ENCODE results near the gene IGLL5. TPM values are rescaled to one million over a fixed set of nuclear protein-coding genes. Genes with fewer than 3 reads are reported as not detected.

Gene IGLL5
- total and polyA plus RNA-seq, 12 donors = 0.43 to 24.7 (median 1.8) TPM; not detected in 6

GRCh38 chr22:22915670-22916035 is 28.0 kb downstream of the IGLL5 start:
- 81 to 94% (median 90%) methylated on average over 5 to 6 of the region's 6 CpGs for WGBS, 4 donors

GRCh38 chr22:22916215-22916951 is 28.8 kb downstream of the IGLL5 start:
- intact Hi-C loops (cut with DNase I) = no loop called here
- Histone ChIP-seq H3K27me3 (no peaks in the 10 kb centered on the region), H3K27ac (no peak overlapping the region), H3K36me3 (replicated peaks in 1 of 2) (no peaks in the 10 kb centered on the region), H3K4me1 (replicated peaks in 1 of 2) (no peaks in the 10 kb centered on the region), H3K9me3 (replicated peaks in 1 of 3) (no peaks in the 10 kb centered on the region), H3K4me3 (no peak overlapping the region)
- 83 to 88% (median 84%) methylated on average over 10 of the region's 10 CpGs for WGBS, 4 donors
- DNase-seq = no peak
- TF ChIP-seq CTCF (IDR thresholded peaks at IDR 0.05) = no peak

More at GRCh38 chr22:22915670-22916035, 28.0 kb downstream of the IGLL5 start:
- Histone ChIP-seq H3K4me1 (replicated peaks in 1 of 2) (no peaks in the 10 kb centered on the region), H3K27me3 (no peaks in the 10 kb centered on the region), H3K36me3 (replicated peaks in 1 of 2) (no peaks in the 10 kb centered on the region), H3K27ac (no peak overlapping the region), H3K9me3 (replicated peaks in 1 of 3) (no peaks in the 10 kb centered on the region), H3K4me3 (no peak overlapping the region)
- TF ChIP-seq POLR2A (IDR thresholded peaks at IDR 0.05) (no peak), CTCF (IDR thresholded peaks at IDR 0.05) (no peak)
- intact Hi-C loops (cut with DNase I) = no loop called here
- DNase-seq = no peak

GRCh38 chr22:22916952-22917290 is 29.3 kb downstream of the IGLL5 start:
- no peaks in the 10 kb centered on the region for H3K36me3 ChIP-seq (replicated peaks in 1 of 2)
- intact Hi-C loops (cut with DNase I) = no loop called here
- H3K27me3 ChIP-seq = no peaks in the 10 kb centered on the region
- no peak for DNase-seq
- 77 to 97% (median 91%) methylated on average over 2 to 3 of the region's 3 CpGs for WGBS, 4 donors
- H3K4me3 ChIP-seq = no peak overlapping the region
- H3K4me1 ChIP-seq (replicated peaks in 1 of 2) = no peaks in the 10 kb centered on the region
- TF ChIP-seq CTCF (IDR thresholded peaks at IDR 0.05) (no peak), POLR2A (IDR thresholded peaks at IDR 0.05) (no peak)
- no peak overlapping the region for H3K27ac ChIP-seq
- no peaks in the 10 kb centered on the region for H3K9me3 ChIP-seq (replicated peaks in 1 of 3)

- no peak overlapping the region for H3K27ac ChIP-seq
- TF ChIP-seq CTCF (IDR thresholded peaks at IDR 0.05) (no peak), POLR2A (IDR thresholded peaks at IDR 0.05) (no peak)
- no peaks in the 10 kb centered on the region for H3K4me1 ChIP-seq (replicated peaks in 1 of 2)
- H3K4me3 ChIP-seq = no peak overlapping the region
- intact Hi-C loops (cut with DNase I) = no loop called here
- H3K36me3 ChIP-seq (replicated peaks in 1 of 2) = no peaks in the 10 kb centered on the region
- H3K27me3 ChIP-seq = no peaks in the 10 kb centered on the region
- no peaks in the 10 kb centered on the region for H3K9me3 ChIP-seq (replicated peaks in 1 of 3)
- WGBS, 4 donors = 82 to 96% (median 91%) methylated on average over 2 to 4 of the region's 4 CpGs
- no peak for DNase-seq
These were observed 29.8 kb downstream of the IGLL5 start for GRCh38 chr22:22917377-22917776.
